Mesenchymal stem cell (in vitro differentiated cells and primary cell): ENCODE measurements around the gene UBB.

Experiments used
- DNase-seq: peaks from one replicate; pipeline ENCODE4 v3.0.0-alpha.2; 2013
- H2AFZ ChIP-seq: one replicate; pipeline ENCODE4 v1.6.1; 2013; ENCODE audit warnings: low read depth, mild to moderate bottlenecking, control low read depth, inconsistent platforms, low read length, moderate library complexity
- H2AK5ac ChIP-seq: 2 replicates; pipeline ENCODE4 v1.6.1; 2013; ENCODE audit warnings: low read length, moderate library complexity, mild to moderate bottlenecking, inconsistent platforms; ENCODE audit not compliant: severe bottlenecking
- H2BK120ac ChIP-seq: one replicate; pipeline ENCODE4 v1.6.1; 2013; ENCODE audit warnings: low read depth, mild to moderate bottlenecking, inconsistent platforms, low read length, moderate library complexity
- H2BK12ac ChIP-seq, 2 experiments: one replicate each; pipeline ENCODE4 v1.6.1; 2013; ENCODE audit warnings: inconsistent platforms in 2 of 2, low read length in 2 of 2, mild to moderate bottlenecking in 2 of 2, moderate library complexity in 2 of 2, control low read depth in 1 of 2
- H2BK15ac ChIP-seq: one replicate; pipeline ENCODE4 v1.6.1; 2013; ENCODE audit warnings: mild to moderate bottlenecking, low read depth, inconsistent platforms; ENCODE audit not compliant: poor library complexity, severe bottlenecking
- H2BK5ac ChIP-seq: 2 replicates; pipeline ENCODE4 v1.6.1; 2013; ENCODE audit warnings: low read depth, mild to moderate bottlenecking, low read length, control low read depth, inconsistent platforms; ENCODE audit not compliant: poor library complexity, severe bottlenecking
- H3K14ac ChIP-seq, 2 experiments: one replicate each; pipeline ENCODE4 v1.6.1; 2013; ENCODE audit warnings: inconsistent platforms in 2 of 2, low read length in 2 of 2, control low read depth in 1 of 2, mild to moderate bottlenecking in 1 of 2, moderate library complexity in 1 of 2
- H3K18ac ChIP-seq, 2 experiments: one replicate each; pipeline ENCODE4 v1.6.1; 2013; ENCODE audit warnings: inconsistent platforms in 2 of 2, low read length in 2 of 2, control low read depth in 1 of 2, low read depth in 1 of 2, mild to moderate bottlenecking in 1 of 2
- H3K23ac ChIP-seq, 2 experiments: one replicate each; pipeline ENCODE4 v1.6.1; 2013; ENCODE audit warnings: inconsistent platforms in 2 of 2, low read length in 2 of 2, mild to moderate bottlenecking in 2 of 2, moderate library complexity in 2 of 2, control low read depth in 1 of 2
- H3K27ac ChIP-seq: 2 replicates; pipeline ENCODE4 v1.5.1; 2013; ENCODE audit warnings: mild to moderate bottlenecking, moderate library complexity, low read length, control low read depth, inconsistent platforms; ENCODE audit not compliant: poor library complexity, severe bottlenecking
- H3K27me3 ChIP-seq, 2 experiments: 2 replicates each; pipeline versions ENCODE4 v1.6.1 to v1.7.0; 2013; ENCODE audit warnings: low read length in 2 of 2, mild to moderate bottlenecking in 2 of 2, moderate library complexity in 2 of 2, control low read depth in 1 of 2, inconsistent platforms in 1 of 2; ENCODE audit not compliant: control insufficient read depth in 1 of 2, insufficient read depth in 1 of 2
- H3K36me3 ChIP-seq, 2 experiments: 2 replicates each; pipeline versions ENCODE4 v1.6.1 to v1.7.0; 2013; ENCODE audit warnings: low read length in 2 of 2, control low read depth in 1 of 2, inconsistent platforms in 1 of 2, low read depth in 1 of 2, mild to moderate bottlenecking in 1 of 2; ENCODE audit not compliant: insufficient read depth in 2 of 2, control insufficient read depth in 1 of 2
- H3K4ac ChIP-seq, 2 experiments: one replicate each; pipeline ENCODE4 v1.6.1; 2013; ENCODE audit warnings: inconsistent platforms in 2 of 2, low read length in 2 of 2, mild to moderate bottlenecking in 2 of 2, moderate library complexity in 2 of 2, control low read depth in 1 of 2, low read depth in 1 of 2
- H3K4me1 ChIP-seq: 2 replicates; pipeline ENCODE4 v1.6.1; 2013; ENCODE audit warnings: low read depth, low read length, control low read depth; ENCODE audit not compliant: control insufficient read depth, insufficient read depth
- H3K4me2 ChIP-seq: 2 replicates; pipeline ENCODE4 v1.6.1; 2013; ENCODE audit warnings: low read length, mild to moderate bottlenecking, inconsistent platforms; ENCODE audit not compliant: poor library complexity, severe bottlenecking
- H3K4me3 ChIP-seq, 2 experiments: 2 replicates each; pipeline versions ENCODE4 v1.5.1 to v1.7.0; 2013; ENCODE audit warnings: low read length in 2 of 2, mild to moderate bottlenecking in 2 of 2, control low read depth in 1 of 2, low read depth in 1 of 2; ENCODE audit not compliant: insufficient read depth in 1 of 2
- H3K79me1 ChIP-seq: replicated peaks from 2 replicates; pipeline ENCODE4 v1.6.1; 2013; ENCODE audit warnings: mild to moderate bottlenecking, control low read depth, low read length, inconsistent platforms; ENCODE audit not compliant: poor library complexity, severe bottlenecking
- H3K9ac ChIP-seq: 2 replicates; pipeline ENCODE4 v1.7.0; 2013; ENCODE audit warnings: mild to moderate bottlenecking, low read length, moderate library complexity
- H3K9me3 ChIP-seq: 2 replicates; pipeline ENCODE4 v1.7.0; 2013; ENCODE audit warnings: mild to moderate bottlenecking, low read length; ENCODE audit not compliant: control insufficient read depth
- H4K8ac ChIP-seq: one replicate; pipeline ENCODE4 v1.6.1; 2013; ENCODE audit warnings: inconsistent platforms, mild to moderate bottlenecking, low read length, moderate library complexity
- H4K91ac ChIP-seq: one replicate; pipeline ENCODE4 v1.6.1; 2013; ENCODE audit warnings: mild to moderate bottlenecking, low read length, inconsistent platforms
- WGBS: methylation state at CpG from one replicate; pipeline ENCODE4 v1.1.7; 2013; ENCODE audit warnings: mixed read lengths; 5-methylcytosine and 5-hydroxymethylcytosine counted together

The UBB gene

GRCh38 chr17:16374146-16374938 is 6.5 kb upstream of the UBB start:
- Histone ChIP-seq H3K14ac (no peak overlapping the region), H3K27ac (no peak overlapping the region), H3K36me3 (no peaks in the 10 kb centered on the region), H3K4ac (no peak overlapping the region), H3K4me3 (no peak overlapping the region), H3K4me2 (no peak overlapping the region), H3K23ac (no peak overlapping the region), H2BK12ac (no peak overlapping the region), H3K27me3 (no peaks in the 10 kb centered on the region), H2AK5ac (no peak overlapping the region), H2BK5ac (no peak overlapping the region), H2BK120ac (no peak overlapping the region), H4K8ac (no peak overlapping the region), H3K9ac (no peak overlapping the region), H2BK15ac (no peak overlapping the region), H3K18ac (no peak overlapping the region), H3K9me3 (no peaks in the 10 kb centered on the region), H3K79me1 (no peaks in the 10 kb centered on the region), H3K4me1 (no peaks in the 10 kb centered on the region), H2AFZ (no peak overlapping the region), H4K91ac (no peak overlapping the region)
- 91% methylated on average over 10 of the region's 16 CpGs for WGBS
- DNase-seq = peak; percentile 63

- peaks cover 3% of the 10 kb centered on the region for H3K4me1 ChIP-seq
- H3K4me3 ChIP-seq = no peak overlapping the region
- H2BK120ac ChIP-seq = no peak overlapping the region
- H2BK15ac ChIP-seq = no peak overlapping the region
- H3K27me3 ChIP-seq = no peaks in the 10 kb centered on the region
- no peak overlapping the region for H3K18ac ChIP-seq
- peak overlapping the region; percentile 72 for H3K9ac ChIP-seq
- H3K36me3 ChIP-seq = peaks cover 11 to 13% of the 10 kb centered on the region in 2 experiments
- 87% methylated on average over 2 of the region's 2 CpGs for WGBS
- H3K4ac ChIP-seq = no peak overlapping the region
- no peak overlapping the region for H2AK5ac ChIP-seq
- DNase-seq = no peak
- no peak overlapping the region for H3K27ac ChIP-seq
- H4K8ac ChIP-seq = no peak overlapping the region
- no peak overlapping the region for H3K23ac ChIP-seq
- H4K91ac ChIP-seq = no peak overlapping the region
- H2BK12ac ChIP-seq = no peak overlapping the region
- H2BK5ac ChIP-seq = no peak overlapping the region
- H3K14ac ChIP-seq = no peak overlapping the region
- no peaks in the 10 kb centered on the region for H3K9me3 ChIP-seq
- H3K79me1 ChIP-seq = no peaks in the 10 kb centered on the region
- H2AFZ ChIP-seq = no peak overlapping the region
- H3K4me2 ChIP-seq = no peak overlapping the region
Observed at GRCh38 chr17:16377941-16378341, 3.0 kb upstream of the UBB start.

- H2AFZ ChIP-seq = no peak overlapping the region
- H3K4me3 ChIP-seq = no peak overlapping the region
- no peak overlapping the region for H2BK12ac ChIP-seq
- no peak overlapping the region for H2BK120ac ChIP-seq
- no peak overlapping the region for H4K91ac ChIP-seq
- H3K36me3 ChIP-seq = peaks cover 19 to 21% of the 10 kb centered on the region in 2 experiments
- H2AK5ac ChIP-seq = no peak overlapping the region
- H3K4ac ChIP-seq = no peak overlapping the region
- no peak overlapping the region for H3K23ac ChIP-seq
- no peak overlapping the region for H4K8ac ChIP-seq
- no peaks in the 10 kb centered on the region for H3K9me3 ChIP-seq
- no peak overlapping the region for H3K4me2 ChIP-seq
- H2BK5ac ChIP-seq = no peak overlapping the region
- H3K79me1 ChIP-seq = no peaks in the 10 kb centered on the region
- DNase-seq = no peak
- no peak overlapping the region for H3K14ac ChIP-seq
- H3K18ac ChIP-seq = no peak overlapping the region
- H3K4me1 ChIP-seq = peaks cover 3% of the 10 kb centered on the region
- H3K27me3 ChIP-seq = no peaks in the 10 kb centered on the region
- 94% methylated on average over 17 of the region's 17 CpGs for WGBS
- peak overlapping the region; percentile 72 for H3K9ac ChIP-seq
- no peak overlapping the region for H2BK15ac ChIP-seq
- H3K27ac ChIP-seq = no peak overlapping the region
Observed at GRCh38 chr17:16378636-16379282, 2.1 kb upstream of the UBB start.

GRCh38 chr17:16379654-16380053 is 1.2 kb upstream of the UBB start:
- no peak overlapping the region for H2BK5ac ChIP-seq
- no peak for DNase-seq
- H2AFZ ChIP-seq = no peak overlapping the region
- no peak overlapping the region for H3K23ac ChIP-seq
- peaks cover 3% of the 10 kb centered on the region for H3K4me1 ChIP-seq
- no peaks in the 10 kb centered on the region for H3K79me1 ChIP-seq
- no peaks in the 10 kb centered on the region for H3K9me3 ChIP-seq
- no peaks in the 10 kb centered on the region for H3K27me3 ChIP-seq
- no peak overlapping the region for H2BK12ac ChIP-seq
- no peak overlapping the region for H3K4ac ChIP-seq
- H4K8ac ChIP-seq = no peak overlapping the region
- no peak overlapping the region for H3K4me3 ChIP-seq
- H4K91ac ChIP-seq = no peak overlapping the region
- H3K36me3 ChIP-seq = peaks cover 20 to 30% of the 10 kb centered on the region in 2 experiments
- H3K9ac ChIP-seq = no peak overlapping the region
- 94% methylated on average over 8 of the region's 8 CpGs for WGBS
- no peak overlapping the region for H3K14ac ChIP-seq
- H2BK120ac ChIP-seq = no peak overlapping the region
- H3K4me2 ChIP-seq = no peak overlapping the region
- no peak overlapping the region for H2BK15ac ChIP-seq
- H3K18ac ChIP-seq = no peak overlapping the region
- H3K27ac ChIP-seq = no peak overlapping the region
- H2AK5ac ChIP-seq = no peak overlapping the region
